Erythroblast (primary cell): ENCODE results near the gene MTURN.

Experiments used
- GATA1 ChIP-seq: IDR thresholded peaks from 2 replicates; pipeline ENCODE4 v1.6.1; 2011; ENCODE audit warnings: low read depth, mild to moderate bottlenecking, control low read depth, low read length, moderate library complexity
- POLR2A ChIP-seq: IDR thresholded peaks from 2 replicates; pipeline ENCODE4 v1.6.1; 2011; ENCODE audit warnings: mild to moderate bottlenecking, low read length

DNA sequence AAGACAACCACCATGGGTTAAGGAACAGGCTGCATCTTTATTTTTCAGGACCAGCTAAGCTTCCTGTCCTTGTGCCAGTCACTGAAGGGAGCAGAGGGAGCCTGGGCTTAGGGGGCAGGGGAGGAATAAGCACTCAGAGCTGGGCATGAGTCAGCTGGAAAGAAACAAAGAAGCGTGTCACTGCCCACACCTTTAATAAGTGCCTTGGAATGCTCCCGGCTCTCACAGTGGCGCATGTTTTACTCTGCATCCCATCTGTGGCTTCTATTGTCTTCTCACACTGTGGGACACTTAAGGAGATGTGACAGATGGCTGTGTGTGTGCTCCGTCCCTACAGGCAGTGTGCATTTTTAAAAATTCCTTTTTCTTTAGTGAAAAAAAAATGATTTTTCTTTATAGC is 71.7 kb downstream of the MTURN start:
- TF ChIP-seq POLR2A (no peak), GATA1 (no peak)
